Skeletal muscle satellite cell (primary cell): ENCODE data around the gene WDR46.

ENCODE experiments used
- H3K27me3 ChIP-seq: 2 replicates; pipeline ENCODE4 v1.7.0; 2013; ENCODE audit warnings: low read length; ENCODE audit not compliant: control insufficient read depth, insufficient read depth
- H3K36me3 ChIP-seq: 2 replicates; pipeline ENCODE4 v1.7.0; 2013; ENCODE audit warnings: mild to moderate bottlenecking, control low read depth, low read length; ENCODE audit not compliant: insufficient read depth
- H3K4me1 ChIP-seq: 2 replicates; pipeline ENCODE4 v1.7.0; 2013; ENCODE audit warnings: low read length; ENCODE audit not compliant: control insufficient read depth, insufficient read depth
- H3K4me2 ChIP-seq: 2 replicates; pipeline ENCODE4 v1.7.0; 2013; ENCODE audit warnings: mild to moderate bottlenecking, low read length
- H3K4me3 ChIP-seq: 2 replicates; pipeline ENCODE4 v1.7.0; 2013; ENCODE audit warnings: low read length
- H3K9ac ChIP-seq: 2 replicates; pipeline ENCODE4 v1.7.0; 2013; ENCODE audit warnings: mild to moderate bottlenecking, low read depth, low read length, moderate library complexity
- H3K9me3 ChIP-seq: replicated peaks from 2 replicates; pipeline ENCODE4 v1.7.0; 2013; ENCODE audit warnings: mild to moderate bottlenecking, control low read depth, low read length

Gene WDR46

GRCh38 chr6:33249732-33250630 is 39.1 kb downstream of the WDR46 start:
- Histone ChIP-seq H3K27me3 (no peaks in the 10 kb centered on the region), H3K4me1 (peaks cover 29% of the 10 kb centered on the region), H3K36me3 (peaks cover 10% of the 10 kb centered on the region), H3K4me3 (peak overlapping the region; percentile 81), H3K9me3 (no peaks in the 10 kb centered on the region), H3K4me2 (peak overlapping the region; percentile 96), H3K9ac (peak overlapping the region; percentile 90)

- H3K9ac ChIP-seq, result peak overlapping the region; percentile 90
- peak overlapping the region; percentile 81 for H3K4me3 ChIP-seq
- no peaks in the 10 kb centered on the region for H3K9me3 ChIP-seq
- H3K36me3 ChIP-seq, result peaks cover 10% of the 10 kb centered on the region
- H3K4me2 ChIP-seq, result peak overlapping the region; percentile 96
- H3K27me3 ChIP-seq, result no peaks in the 10 kb centered on the region
- peaks cover 29% of the 10 kb centered on the region for H3K4me1 ChIP-seq
Observed at GRCh38 chr6:33248932-33249731, 39.9 kb downstream of the WDR46 start.

GRCh38 chr6:33248643-33248931 is 40.5 kb downstream of the WDR46 start:
- Histone ChIP-seq H3K27me3 (no peaks in the 10 kb centered on the region), H3K9ac (peak overlapping the region; percentile 85), H3K9me3 (no peaks in the 10 kb centered on the region), H3K4me3 (peak overlapping the region; percentile 72), H3K36me3 (peaks cover 10% of the 10 kb centered on the region), H3K4me1 (peaks cover 29% of the 10 kb centered on the region), H3K4me2 (peak overlapping the region; percentile 96)

GRCh38 chr6:33247977-33248642 is 40.9 kb downstream of the WDR46 start:
- Histone ChIP-seq H3K27me3 (peaks cover 5% of the 10 kb centered on the region), H3K4me1 (peaks cover 29% of the 10 kb centered on the region), H3K9ac (peak overlapping the region; percentile 85), H3K4me2 (peak overlapping the region; percentile 96), H3K36me3 (peaks cover 10% of the 10 kb centered on the region), H3K4me3 (peak overlapping the region; percentile 72), H3K9me3 (no peaks in the 10 kb centered on the region)

- H3K4me1 ChIP-seq, result peaks cover 5% of the 10 kb centered on the region
- H3K36me3 ChIP-seq, result no peaks in the 10 kb centered on the region
- peaks cover 30% of the 10 kb centered on the region for H3K27me3 ChIP-seq
- H3K4me2 ChIP-seq, result no peak overlapping the region
- H3K9ac ChIP-seq, result no peak overlapping the region
- no peaks in the 10 kb centered on the region for H3K9me3 ChIP-seq
- H3K4me3 ChIP-seq, result no peak overlapping the region
Observed at GRCh38 chr6:33243476-33243875, 45.6 kb downstream of the WDR46 start.

GRCh38 chr6:33241968-33242367 is 47.1 kb downstream of the WDR46 start:
- H3K9me3 ChIP-seq, result no peaks in the 10 kb centered on the region
- H3K9ac ChIP-seq, result no peak overlapping the region
- no peak overlapping the region for H3K4me3 ChIP-seq
- peaks cover 37% of the 10 kb centered on the region for H3K27me3 ChIP-seq
- no peaks in the 10 kb centered on the region for H3K36me3 ChIP-seq
- H3K4me1 ChIP-seq, result no peaks in the 10 kb centered on the region
- H3K4me2 ChIP-seq, result no peak overlapping the region

- Histone ChIP-seq H3K9me3 (no peaks in the 10 kb centered on the region), H3K36me3 (no peaks in the 10 kb centered on the region), H3K27me3 (peaks cover 57% of the 10 kb centered on the region), H3K9ac (no peak overlapping the region), H3K4me1 (no peaks in the 10 kb centered on the region), H3K4me3 (no peak overlapping the region), H3K4me2 (no peak overlapping the region)
Observed at GRCh38 chr6:33237741-33238140, 51.3 kb downstream of the WDR46 start.

GRCh38 chr6:33236852-33237251 is 52.2 kb downstream of the WDR46 start:
- no peaks in the 10 kb centered on the region for H3K9me3 ChIP-seq
- peaks cover 50% of the 10 kb centered on the region for H3K27me3 ChIP-seq
- H3K4me3 ChIP-seq, result no peak overlapping the region
- no peaks in the 10 kb centered on the region for H3K36me3 ChIP-seq
- H3K4me1 ChIP-seq, result no peaks in the 10 kb centered on the region
- no peak overlapping the region for H3K4me2 ChIP-seq
- no peak overlapping the region for H3K9ac ChIP-seq

- H3K27me3 ChIP-seq, result peaks cover 51% of the 10 kb centered on the region
- no peak overlapping the region for H3K4me3 ChIP-seq
- H3K36me3 ChIP-seq, result no peaks in the 10 kb centered on the region
- H3K9ac ChIP-seq, result no peak overlapping the region
- H3K9me3 ChIP-seq, result no peaks in the 10 kb centered on the region
- no peak overlapping the region for H3K4me2 ChIP-seq
- H3K4me1 ChIP-seq, result no peaks in the 10 kb centered on the region
Observed at GRCh38 chr6:33236328-33236727, 52.7 kb downstream of the WDR46 start.

- Histone ChIP-seq H3K9me3 (no peaks in the 10 kb centered on the region), H3K27me3 (peaks cover 53% of the 10 kb centered on the region), H3K4me1 (no peaks in the 10 kb centered on the region), H3K9ac (no peak overlapping the region), H3K4me2 (no peak overlapping the region), H3K4me3 (no peak overlapping the region), H3K36me3 (no peaks in the 10 kb centered on the region)
Observed at GRCh38 chr6:33235221-33235634, 53.8 kb downstream of the WDR46 start.
